Fibroblast of lung (primary cell): ENCODE data around the gene HDAC4.
"Not testable (repeated sequence)": the region's sequence is repeated elsewhere in the genome, so short reads cannot be mapped to it uniquely, and the experiment has no call there.

ENCODE experiments used
- CTCF ChIP-seq, 2 donors: IDR thresholded peaks in 1 of 2; conservative IDR thresholded peaks in 1 of 2; 1 replicate in 1 of 2; 2 replicates in 1 of 2; pipeline ENCODE4 v1.5.1; 2011 to 2012; ENCODE audit warnings: low read length in 2 of 2, control low read depth in 1 of 2, inconsistent platforms in 1 of 2, low read depth in 1 of 2, mild to moderate bottlenecking in 1 of 2
- EZH2 ChIP-seq: IDR thresholded peaks from 2 replicates; pipeline ENCODE4 v1.5.1; 2012; ENCODE audit warnings: low read length, control low read depth, mild to moderate bottlenecking; ENCODE audit errors: missing control alignments

GRCh38 chr2:239280296-239281017, 120.4 kb downstream of the HDAC4 start:
- TF ChIP-seq CTCF (conservative IDR thresholded peaks at IDR 0.05 in 1 of 2, IDR thresholded peaks at IDR 0.05 in 1 of 2; ENCODE audit: low read depth in 1 of 2, low read length in 2 of 2); EZH2: not testable (repeated sequence)
